Retina (tissue), 1 donor: ENCODE results near the gene LHFPL6.

Source experiments
- DNase-seq: peaks from one replicate; pipeline ENCODE4 v3.0.0-alpha.2; 2016

Gene LHFPL6

DNA sequence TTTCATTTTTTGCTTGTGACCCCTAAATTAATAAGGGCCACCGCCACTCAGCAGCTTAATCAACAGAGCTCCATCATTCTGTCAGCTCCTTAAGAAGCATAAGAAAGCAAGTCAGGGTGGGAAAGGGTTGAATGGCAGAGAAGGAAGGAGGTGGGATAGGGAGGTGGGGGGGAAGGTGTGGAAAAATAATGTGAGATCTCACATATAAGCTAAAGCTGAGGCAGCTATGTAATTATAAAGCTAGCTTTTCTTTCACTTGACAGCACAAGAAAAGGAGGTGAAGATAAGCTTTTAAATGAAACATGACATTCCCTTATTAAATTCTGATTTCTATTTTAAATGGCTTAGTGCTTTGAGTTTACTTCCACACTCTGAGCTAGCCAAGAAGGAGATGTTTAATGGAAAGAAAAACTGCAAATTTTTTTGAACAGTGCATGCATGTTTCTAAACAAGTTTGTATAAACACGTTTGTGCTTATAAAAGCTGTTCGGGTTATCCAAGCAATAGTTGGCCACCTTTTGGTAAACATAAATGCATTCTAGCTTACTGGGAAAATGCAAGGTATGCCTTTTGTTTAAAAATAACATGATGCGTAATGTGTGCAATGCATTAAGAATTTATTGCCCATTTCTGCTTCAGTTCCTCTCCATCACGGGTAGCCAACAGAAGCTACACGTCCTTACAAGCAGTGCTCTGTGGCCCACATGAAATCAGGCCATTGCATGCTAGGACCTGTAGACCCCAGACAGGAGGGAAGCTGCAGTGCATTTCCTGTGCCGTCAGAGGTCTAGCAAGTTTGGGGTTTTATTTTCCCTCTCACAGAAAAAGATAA lies 96.2 kb downstream of the LHFPL6 start:
- DNase-seq, result peak; percentile 60

DNA sequence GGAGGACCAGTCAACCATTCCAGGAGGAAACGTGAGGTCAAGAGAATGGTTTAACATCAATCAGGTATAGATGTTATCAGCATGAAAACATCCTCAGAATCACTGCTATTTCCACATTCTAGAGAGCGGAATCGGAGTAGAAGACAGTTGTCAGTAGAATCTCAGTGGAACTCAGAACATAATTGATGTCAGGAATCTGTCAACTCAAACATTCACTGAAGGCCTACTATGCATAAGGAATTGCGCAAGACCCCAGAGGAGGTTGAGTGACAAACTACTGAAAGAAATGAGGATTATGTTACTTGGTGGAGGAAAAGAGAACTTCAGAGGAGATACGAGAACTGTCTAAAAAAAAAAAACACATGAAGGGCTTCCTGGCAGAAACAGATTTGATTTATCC lies 97.8 kb downstream of the LHFPL6 start:
- no peak for DNase-seq

DNA sequence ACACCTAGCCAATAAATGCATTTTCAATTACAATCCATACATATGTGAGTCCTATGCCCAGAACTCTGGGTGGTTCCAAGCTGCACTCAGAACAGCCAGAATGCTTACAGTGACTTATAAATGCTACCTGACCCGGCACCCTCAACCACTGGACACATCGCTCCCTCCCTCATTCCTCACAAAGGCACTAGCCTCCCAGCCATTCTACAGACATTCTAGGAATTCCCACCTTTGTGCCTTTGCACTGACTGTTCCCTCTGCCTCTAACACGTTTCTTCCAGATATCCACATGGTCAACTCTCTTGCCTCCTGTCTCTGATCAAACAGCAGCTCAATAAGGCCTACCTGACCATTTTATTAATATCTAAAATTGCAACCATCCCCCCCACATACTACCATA lies 99.9 kb downstream of the LHFPL6 start:
- no peak for DNase-seq

DNA sequence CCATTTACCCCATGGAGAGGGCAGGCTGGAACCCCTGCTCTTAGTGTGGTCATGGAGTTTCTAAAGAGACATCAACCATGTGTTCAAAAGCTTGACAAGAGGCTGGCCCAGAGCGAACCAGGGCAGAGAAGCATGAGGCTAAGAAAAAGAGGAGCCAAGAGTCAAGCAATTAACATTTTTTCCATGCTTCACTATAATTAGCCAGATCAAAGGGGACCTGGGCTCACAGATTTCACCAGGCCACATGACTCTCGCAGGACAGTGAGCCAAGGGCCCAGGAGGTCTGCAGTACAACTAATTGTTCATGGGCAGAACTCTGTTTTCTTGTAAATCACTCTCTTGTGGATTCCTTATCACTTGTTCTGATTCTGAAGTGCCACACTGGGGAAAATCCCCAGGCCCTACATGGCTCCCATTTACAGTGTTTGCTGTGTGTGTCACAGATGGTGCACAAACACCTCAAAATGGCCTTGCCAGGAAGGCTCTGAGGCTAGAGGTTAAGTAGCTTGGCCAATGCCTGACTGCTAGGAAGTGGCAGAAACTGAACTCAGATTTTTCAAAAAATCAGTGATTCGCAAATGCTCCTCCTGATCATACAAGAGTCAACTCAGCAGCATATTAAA lies 101.2 kb downstream of the LHFPL6 start:
- DNase-seq, result no peak

DNA sequence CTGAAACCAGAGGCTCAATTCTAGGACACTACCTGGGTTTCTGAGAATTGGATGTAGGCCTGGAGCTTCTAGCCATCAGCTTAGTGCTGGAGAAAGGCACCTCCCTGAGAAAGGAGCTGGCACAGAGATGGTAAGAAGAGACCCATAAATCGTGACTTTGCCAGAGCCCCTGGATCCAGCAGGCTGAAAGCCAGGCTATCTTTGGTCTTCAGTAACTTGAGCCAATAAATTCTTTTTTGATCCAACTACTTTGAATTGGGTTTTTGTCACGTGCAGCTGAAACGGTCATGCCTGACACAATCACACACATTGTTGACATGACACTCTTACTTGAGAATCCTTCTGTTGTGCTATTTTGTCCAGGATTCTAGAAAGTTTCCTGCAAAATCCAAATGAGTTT lies 103.4 kb downstream of the LHFPL6 start:
- no peak for DNase-seq

DNA sequence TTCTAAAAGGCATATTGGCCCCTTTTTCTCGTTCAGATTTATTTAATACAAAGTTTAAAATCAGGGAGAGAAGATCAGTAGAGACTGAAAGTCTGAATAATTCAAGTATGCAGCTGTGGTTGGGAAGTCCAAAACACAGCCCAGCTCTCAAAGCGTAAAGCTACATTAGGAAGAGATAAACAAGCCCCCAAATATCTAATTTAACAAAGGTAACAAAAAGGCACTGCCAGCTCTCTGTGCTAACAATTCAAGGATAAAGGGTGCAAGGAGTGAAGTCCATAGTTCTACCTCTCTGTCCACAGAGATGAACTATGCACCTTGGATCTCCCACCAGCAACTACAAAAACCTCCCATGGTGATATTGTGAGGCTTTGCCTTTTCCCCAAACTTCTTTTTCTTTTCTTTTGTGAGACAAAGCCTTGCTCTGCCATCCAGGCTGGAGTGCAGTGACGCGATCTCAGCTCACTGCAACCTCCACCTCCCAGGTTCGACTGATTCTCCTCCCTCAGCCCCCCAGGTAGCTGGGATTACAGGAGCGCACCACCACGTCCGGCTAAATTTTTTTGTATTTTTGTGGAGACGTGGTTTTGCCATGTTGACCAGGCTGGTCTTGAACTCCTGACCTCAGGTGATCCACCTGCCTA lies 104.4 kb downstream of the LHFPL6 start:
- no peak for DNase-seq

DNA sequence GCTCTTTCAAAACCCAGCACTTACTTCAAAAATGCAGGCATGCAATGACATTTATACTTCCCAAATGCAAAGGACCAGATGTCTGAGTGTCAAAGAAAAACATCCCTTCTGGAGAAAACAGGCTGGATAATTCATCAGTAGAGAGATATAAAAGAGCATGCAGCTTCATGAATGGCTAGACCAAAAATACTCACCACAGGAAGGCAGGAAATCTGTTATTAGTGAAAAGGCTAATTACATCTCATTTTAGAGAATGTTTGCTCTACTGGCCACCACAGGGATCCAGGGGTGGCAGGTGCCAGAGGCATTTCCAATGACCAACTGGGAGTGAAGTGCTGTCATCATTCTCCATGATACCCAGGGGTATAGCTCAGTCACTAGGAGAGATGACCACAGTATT lies 106.5 kb downstream of the LHFPL6 start:
- no peak for DNase-seq

DNA sequence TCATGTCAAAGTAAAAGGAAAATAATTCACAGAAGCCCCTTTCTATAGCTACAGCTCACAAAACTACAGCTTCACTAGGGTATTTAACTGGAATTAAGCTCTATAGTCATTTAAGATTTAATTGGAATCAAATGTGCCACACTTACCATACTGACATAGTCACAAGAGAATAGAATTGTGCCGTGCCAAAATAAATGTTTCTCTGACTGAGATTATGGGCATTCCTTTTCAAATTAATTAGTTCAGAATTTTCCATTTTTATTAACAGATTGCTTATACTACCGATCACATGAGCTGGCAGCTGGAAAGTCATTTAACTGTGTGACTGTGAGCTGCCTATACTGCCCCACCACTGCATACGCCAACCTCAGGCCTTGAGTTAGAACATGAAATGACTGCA lies 108.4 kb downstream of the LHFPL6 start:
- DNase-seq, result no peak

DNA sequence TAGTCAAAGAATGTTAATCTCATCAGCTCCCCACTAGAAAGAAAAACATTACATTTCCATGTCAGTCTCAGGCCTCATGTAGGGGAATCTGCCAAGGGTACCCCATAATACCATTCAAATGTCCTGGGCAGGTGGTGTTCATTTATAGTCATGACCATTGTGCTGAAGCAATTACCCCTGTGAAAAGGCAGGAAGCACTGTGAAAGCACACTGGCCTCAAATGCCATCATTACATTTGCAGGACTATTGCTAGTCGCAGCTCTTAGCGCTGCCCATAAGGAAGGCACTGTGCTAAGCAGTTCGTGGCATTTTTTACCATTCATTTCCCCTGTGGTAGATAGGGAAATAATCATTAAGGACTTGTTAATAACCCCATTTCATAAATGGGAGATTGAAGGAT lies 109.0 kb downstream of the LHFPL6 start:
- DNase-seq, result no peak

DNA sequence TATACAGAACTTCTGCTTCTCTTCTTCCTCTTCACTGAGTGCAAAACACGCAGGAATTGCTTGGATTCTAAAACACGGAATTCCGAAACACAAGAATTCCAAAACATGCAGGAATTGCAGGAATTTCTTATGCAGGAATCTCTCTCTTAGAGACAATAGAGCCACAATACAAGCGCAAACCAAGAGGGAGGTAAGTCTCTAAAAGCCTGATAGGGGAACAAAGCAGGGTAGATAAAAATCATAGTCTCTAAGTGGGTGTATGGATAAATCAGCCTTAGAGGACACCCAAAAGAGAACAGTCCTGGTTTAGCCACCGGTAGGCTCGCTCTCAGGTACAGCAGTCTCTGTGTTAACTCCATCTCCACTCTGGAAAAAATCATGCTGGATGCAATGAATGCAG lies 112.9 kb downstream of the LHFPL6 start:
- DNase-seq, result no peak

DNA sequence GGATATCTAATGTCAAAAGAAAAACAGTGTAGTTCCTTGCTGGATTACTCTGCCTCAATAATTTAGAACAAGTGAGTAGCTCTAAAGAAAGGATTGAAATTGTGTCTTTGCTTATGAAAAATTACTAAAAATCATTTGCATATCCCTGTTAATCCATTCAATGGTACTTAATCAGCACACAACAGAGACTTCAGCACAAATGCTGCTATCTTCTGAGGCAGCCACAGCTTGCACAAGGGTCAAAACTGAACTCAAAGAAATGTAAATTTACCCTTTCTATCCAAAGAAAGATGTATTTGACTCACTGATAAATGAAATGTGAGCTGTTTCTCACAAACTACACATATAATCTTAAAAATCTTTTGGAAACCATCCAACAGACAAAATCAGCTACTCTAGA lies 116.2 kb downstream of the LHFPL6 start:
- no peak for DNase-seq

DNA sequence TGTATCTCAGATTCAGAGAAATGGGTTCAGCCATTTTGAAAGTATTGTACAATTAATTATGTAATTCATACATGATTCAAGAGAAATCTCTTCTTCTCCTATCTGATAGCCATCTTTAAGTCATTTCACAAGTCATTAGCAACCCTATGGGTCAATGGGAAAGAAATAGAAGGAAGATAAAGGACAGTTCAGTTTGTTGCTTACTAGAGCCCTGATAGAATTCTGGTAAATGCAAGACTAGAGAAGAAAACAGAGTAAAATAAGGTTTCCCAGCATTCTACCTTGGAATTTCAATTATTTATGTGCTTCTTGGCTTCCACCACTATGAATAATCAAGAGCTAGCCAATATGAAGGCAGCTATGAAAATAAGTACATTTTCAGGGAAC lies 117.7 kb downstream of the LHFPL6 start:
- no peak for DNase-seq

DNA sequence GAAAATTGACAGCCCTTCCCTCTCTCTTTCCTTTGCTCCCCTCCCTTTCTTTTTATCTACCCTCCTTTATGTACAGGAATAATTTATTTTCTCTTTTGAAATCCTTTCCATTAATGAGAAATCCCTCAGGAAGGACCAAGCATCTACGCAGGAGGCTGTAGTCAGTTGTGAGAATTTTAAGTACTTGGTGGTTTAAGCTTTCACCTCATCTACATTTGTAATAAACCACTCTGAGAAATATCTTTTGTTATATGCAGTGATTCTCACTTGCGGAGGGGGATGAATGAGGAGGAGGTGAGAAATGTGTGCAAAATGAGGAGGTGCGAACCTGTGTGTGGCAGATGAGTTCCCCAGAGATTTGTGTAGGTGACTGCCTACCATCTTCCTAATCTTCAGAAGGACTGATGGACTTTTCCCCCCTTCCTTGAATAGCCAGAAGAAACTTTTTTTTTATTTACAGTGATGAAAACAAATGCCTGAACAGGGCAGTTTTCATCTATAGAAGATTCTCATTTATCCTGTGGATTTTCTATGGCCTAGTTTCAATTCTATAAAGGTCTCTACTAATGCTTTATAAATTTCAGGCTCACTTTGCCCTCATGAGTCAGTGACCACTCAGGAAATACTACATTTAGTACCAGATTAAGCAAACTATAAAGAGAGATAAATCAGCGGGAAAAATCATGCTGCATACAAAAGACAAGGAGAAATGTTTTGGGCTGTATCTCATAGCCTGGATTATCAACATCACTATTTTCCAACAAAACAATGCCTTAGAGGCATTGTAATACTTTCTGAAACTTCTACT lies 118.3 kb downstream of the LHFPL6 start:
- DNase-seq, result no peak

DNA sequence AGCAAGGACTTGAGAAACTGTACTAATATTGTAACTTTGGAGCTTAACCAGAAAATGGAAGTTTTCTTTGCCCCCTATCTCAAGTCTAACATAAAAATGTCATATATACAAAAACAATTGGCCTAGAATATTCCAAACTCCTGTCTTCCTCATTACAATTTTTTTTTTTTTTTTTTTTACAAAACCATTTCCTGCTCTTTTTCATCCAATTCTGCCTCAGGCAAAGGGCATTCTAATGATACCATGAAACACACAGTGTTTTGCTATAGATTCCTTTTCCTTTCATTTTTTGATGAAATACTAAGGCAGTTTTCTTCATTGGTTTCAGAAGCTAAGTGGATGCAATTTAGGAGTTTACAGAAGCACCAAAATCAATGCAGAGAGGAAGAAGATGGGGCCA lies 119.7 kb downstream of the LHFPL6 start:
- no peak for DNase-seq

DNA sequence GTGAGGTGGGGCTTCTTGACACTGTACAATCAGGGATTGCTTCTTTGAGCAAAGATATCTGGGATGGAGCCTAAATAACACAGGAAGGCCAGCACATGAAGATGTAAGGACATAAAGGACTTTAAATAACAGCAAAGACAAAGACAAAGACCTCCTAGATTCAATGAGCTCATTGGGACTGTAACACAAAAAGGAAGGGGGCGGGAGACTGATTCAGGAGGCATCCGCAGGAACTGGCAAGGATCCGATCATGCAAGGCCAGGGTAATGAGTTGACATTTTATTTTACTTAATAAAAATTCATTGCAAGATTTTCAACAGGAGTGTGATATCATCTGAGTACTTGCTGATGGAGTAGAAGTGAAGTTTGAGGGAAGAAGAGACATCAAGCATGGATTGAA lies 121.5 kb downstream of the LHFPL6 start:
- no peak for DNase-seq

DNA sequence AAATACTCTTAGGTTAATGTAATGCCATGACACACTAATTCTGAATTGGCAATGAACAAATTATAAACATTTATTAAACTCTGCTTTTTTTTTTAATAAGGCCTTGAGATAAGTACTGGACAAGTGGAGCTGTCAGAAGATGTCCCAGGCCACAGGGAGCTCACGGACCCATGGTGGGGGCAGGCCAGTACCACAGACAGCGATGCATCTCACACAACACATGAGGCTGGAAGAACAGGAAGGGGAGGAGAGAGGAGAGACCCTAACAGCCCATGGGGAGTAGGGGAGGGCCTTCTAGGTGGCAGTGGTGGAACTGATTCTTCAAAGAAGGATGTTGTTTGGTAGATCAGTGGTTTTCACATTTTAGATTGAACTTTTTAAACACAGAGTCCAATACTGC lies 128.4 kb downstream of the LHFPL6 start:
- no peak for DNase-seq

DNA sequence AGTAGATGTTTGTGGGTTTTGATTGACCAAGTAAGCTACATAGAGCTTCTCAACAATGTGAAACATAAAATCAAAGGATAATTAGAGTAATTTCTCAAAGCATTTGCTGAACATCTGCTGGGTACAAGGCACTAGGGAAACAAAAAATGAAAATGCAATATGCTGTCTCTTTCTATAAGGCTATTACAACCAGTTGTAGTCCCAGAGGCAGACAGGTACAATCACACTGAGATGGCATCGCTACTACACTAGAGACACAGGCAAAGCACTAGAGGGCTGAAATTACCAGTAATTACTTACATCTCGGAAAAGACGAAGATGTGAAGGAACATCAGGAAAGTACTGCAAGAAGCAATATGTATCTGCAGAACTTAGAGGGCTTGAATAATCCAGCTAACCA lies 133.3 kb downstream of the LHFPL6 start:
- DNase-seq, result no peak

DNA sequence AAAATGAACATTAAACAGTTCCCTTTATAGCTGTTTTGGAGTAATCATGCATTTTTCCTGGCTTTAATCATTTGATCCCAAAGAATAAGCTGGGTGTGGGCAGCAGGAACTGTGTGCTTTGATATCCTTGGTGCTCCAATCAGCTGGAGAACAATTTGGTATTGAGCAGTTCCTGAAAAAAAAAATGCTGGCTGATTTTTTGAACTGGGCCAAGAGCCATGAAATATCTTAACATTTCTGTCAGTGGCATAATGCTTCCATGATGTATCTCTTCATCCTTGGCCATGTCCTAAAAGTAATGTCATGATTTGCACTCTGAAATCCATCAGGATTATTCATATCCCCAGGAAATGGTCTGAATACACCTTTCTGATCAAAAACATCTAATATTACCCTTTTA lies 134.7 kb downstream of the LHFPL6 start:
- DNase-seq, result no peak

DNA sequence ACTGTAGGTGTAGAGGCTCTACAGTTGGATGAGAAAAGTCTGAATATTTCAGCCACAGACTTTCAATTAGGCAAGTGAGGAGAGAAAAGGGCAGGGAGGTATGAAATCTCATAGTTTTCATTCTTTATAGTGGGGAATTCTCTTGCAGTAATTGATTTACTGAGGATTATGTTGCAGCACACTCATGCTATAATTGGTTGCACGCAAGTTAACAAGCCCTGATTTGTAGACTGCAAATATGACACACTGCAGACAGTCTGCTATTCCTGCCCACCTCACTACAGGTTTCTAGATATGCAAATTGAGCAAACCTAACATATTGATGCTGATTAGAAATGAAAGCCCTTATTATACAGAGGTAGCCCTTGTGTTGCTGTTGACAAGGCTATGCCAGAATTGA lies 139.4 kb downstream of the LHFPL6 start:
- no peak for DNase-seq

DNA sequence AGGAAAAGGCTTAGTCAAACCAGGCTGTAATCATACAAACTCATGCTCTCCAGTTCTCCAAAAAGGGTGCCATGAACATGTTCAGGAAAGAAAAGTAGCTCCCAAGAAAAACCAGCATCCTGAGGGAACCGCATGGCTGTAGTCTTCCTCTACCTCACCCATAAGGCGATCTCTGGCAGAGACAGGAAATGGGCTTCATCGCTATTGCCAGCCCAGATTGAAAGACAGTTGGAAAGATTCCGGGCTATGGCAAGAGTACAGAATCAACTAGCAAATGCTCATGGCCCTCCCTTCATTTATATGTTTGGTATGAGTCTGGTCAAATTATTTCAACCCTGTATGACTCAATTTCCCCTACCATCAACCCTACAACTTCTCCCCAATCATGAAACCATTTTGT lies 140.1 kb downstream of the LHFPL6 start:
- DNase-seq, result no peak

DNA sequence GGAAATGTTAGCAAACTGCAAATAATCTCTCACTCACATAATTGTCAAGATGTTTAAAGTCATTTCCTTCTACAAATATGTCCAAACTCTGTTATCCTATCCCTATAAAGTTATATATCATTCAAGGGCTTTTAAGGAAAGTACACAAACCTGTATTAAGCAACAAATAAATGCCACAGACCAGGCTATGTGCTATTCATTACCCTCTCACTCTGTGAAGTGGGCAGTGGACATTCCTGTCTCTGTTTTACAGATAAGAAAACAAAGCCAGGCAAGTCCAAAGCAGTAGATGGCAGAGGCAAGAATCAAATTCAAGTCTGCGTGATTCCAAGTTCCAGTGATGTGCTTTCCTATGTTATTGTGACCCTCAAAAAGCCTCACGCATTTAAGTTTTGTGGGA lies 140.6 kb downstream of the LHFPL6 start:
- DNase-seq, result no peak

DNA sequence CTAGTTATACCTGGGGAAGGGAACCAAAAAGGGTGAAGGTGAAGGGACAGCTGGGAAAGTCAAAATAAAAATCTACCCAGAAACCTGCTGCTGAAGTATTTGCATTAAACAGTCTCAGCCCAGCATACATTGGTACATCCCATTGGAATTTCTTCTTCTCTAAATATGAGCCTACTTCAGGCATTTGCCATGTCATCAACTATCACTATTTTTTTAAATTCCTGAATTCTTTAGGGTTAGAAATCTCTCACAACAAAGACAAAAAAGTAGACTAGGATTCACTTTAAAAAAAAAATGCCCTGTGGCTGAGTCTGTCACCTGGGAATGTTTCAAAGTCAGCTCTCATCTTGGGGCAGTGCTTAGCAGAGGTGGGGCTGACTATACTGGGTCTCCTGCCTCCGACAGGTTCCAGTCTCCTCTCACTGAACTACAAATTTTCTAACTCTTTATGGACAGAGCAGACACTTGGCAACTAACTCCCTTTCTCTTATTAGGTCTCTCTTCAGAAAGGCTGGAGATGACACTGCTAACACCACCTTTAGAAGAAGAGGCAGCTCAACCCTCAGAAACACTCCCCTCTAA lies 141.2 kb downstream of the LHFPL6 start:
- DNase-seq, result no peak

DNA sequence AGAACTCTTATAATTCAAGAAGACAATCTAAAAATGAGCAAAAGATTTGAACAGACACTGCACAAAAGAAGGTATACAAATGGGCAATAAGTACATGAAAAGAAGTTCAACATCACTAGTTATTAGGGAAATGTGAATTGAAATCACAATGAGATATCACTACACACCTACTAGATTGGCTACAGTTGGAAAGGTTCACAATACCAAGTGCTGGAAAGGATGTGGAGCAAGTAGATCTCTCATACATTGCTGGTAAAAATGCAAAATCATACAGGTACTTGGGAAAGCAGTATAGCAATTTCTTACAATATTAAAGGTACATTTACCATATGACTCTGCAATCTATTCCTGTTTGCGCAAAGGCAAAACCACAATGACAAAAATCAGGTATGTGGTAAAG lies 145.7 kb downstream of the LHFPL6 start:
- DNase-seq, result no peak
